GM12801 (cell line): ENCODE measurements around the gene ESR2.

Experiments
- TF ChIP-seq, protein P1 (sequence below): IDR thresholded peaks from one replicate; pipeline ENCODE4 v1.5.1; 2011; ENCODE audit warnings: control low read depth; ENCODE audit not compliant: insufficient read length; ENCODE audit errors: extremely low read depth

Gene ESR2

DNA sequence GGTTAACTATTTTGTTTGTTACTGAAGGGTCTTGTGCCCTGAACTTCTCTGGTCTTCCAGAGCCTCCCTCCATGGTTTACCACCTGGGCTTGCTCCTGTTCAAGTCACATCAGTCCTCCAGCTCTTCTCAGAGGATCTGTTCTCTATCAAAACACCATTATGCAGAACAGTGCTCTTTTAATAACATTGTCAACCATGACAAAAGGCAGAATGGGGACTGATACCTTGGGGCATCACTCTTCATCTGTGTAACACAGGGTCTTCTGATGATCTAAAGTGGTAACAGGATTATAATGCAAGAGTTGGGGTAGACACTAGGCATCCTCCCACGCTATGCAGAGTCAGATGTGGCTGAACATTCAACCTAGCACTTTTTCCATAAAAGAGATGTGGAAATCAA is 38.4 kb downstream of the ESR2 start:
- TF ChIP-seq, protein P1, sequence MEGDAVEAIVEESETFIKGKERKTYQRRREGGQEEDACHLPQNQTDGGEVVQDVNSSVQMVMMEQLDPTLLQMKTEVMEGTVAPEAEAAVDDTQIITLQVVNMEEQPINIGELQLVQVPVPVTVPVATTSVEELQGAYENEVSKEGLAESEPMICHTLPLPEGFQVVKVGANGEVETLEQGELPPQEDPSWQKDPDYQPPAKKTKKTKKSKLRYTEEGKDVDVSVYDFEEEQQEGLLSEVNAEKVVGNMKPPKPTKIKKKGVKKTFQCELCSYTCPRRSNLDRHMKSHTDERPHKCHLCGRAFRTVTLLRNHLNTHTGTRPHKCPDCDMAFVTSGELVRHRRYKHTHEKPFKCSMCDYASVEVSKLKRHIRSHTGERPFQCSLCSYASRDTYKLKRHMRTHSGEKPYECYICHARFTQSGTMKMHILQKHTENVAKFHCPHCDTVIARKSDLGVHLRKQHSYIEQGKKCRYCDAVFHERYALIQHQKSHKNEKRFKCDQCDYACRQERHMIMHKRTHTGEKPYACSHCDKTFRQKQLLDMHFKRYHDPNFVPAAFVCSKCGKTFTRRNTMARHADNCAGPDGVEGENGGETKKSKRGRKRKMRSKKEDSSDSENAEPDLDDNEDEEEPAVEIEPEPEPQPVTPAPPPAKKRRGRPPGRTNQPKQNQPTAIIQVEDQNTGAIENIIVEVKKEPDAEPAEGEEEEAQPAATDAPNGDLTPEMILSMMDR: no peak

DNA sequence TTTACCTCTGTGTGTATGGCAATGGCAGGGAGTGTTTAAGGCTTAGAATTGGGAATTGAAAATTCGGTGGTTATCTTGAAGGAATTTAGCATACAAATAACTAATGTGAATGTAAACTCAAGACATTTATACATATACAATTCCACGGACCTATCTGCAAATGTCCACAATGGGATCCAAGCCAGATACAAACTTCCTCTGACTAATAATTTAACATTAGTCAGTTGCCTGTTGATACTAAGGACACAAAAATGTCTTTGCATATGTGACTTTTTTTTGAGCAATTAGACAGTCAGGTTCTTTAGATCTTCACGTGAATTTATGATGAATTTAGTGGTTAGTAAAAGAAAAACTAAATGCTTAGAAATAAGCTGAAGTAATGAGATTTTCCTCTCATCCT is 40.5 kb downstream of the ESR2 start:
- TF ChIP-seq, protein P1: no peak

DNA sequence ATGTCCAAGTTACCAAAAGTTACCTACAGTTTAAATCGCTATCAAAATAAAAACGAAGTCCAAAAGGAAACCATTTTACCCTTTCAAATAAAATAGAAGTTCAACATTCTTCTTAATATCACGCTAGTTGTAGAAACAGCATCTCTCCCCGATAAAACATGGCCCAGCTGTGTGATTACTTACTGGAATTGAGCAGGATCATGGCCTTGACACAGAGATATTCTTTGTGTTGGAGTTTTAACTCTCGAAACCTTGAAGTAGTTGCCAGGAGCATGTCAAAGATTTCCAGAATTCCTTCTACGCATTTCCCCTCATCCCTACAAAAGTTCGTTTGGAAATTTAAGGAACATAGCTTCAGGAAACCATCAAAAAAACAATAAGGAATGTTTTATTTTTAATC is 44.8 kb downstream of the ESR2 start:
- TF ChIP-seq, protein P1: no peak

DNA sequence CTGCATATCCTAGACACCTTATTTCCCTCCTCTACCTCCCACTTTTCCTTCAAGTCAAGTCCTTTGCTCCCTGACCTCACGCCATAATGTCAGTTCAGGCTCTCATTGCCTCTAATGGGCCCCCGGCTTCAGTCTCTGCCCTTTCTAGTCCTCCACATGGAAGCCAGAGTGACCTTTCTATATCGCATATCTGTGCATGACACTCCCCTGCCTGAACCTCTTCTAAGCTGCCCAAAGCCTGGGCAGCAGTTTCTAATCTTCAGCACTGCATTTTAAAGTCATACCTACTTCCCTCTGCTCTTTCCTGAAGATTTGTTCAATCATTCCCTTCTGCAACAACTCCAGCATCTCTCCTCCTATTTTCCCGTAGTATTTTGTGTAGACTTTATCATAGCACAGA is 45.5 kb downstream of the ESR2 start:
- TF ChIP-seq, protein P1: no peak

DNA sequence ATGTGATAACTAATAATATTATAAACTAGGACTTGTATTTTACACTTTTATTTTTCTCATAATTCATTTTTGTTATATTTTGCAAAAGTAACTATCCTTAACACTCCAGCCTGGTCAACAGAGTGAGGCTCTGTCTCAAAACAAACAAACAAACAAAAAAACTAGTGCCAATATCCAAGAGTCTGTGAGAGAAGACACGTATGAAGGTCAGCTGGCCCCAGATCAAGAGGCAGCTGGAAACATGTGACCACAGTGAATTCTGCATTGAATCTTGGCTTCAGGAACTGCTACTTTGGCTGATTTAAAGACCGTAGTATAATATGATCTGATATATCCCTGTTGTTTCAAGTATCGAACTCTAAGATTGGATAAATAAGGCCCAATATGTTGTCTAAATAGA is 47.0 kb downstream of the ESR2 start:
- TF ChIP-seq, protein P1: no peak

DNA sequence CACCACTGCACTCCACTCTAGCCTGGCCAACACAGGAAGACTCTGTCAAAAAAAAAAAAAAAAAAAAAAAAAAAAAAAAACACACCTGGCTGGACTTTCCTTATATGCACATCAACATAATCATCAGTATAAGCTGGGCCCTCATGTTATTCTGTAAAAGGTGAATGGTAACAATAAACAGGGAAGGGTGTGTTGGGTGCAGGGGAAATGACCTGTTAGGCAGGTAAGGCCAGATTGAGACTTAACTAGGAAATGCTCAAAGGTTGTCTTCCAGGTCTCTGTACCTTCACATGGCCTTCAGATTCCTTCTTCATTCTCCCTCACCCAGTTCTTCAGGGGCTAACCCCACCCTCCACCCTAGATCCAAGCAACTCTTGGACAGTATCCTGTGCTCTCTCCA is 47.5 kb downstream of the ESR2 start:
- TF ChIP-seq, protein P1: no peak

DNA sequence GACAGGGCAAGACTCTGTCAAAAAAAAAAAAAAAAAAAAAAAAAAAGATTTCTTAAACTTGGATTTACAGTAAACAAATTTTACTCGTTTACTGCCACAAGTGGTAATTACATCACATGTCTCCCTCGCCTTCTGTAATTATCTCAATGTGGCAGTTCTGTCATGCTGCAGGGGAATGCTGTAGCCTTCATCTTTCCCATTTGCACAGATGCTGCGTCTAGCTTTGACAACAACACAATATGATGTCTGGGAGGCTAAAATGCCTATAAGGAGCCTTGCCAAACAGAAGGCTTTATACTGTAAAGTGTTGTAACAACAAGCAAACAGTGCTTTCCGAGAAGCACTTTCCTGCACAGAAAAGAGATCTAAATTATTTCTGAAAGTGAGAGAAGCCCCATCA is 48.7 kb downstream of the ESR2 start:
- TF ChIP-seq, protein P1: no peak

DNA sequence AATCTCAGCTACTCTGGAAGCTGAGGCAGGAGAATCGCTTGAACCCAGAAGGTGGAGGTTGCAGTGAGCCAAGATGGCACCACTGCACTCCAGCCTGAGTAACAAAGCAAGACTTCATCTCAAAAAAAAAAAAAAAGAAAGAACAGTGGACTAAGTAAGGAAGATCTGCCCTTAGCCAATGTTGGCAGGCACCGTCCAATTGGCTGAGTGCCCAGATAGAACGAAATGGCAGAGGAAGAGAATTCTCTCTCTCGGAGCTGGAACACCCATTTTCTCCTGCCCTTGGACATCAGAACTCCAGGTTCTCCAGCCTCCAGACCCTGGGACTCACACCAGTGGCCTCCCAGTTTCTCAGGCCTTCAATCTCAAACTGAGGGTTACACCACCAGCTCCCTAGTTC is 49.9 kb downstream of the ESR2 start:
- TF ChIP-seq, protein P1: no peak
